Spleen (tissue), 11 donors: ENCODE results near the gene CMIP. TPM values are rescaled to one million over a fixed set of nuclear protein-coding genes. Genes with fewer than 3 reads are reported as not detected.

Experiments used
- DNase-seq: peaks from one replicate; pipeline ENCODE4 v3.0.0-alpha.2; 2020
- H3K27ac ChIP-seq, 8 donors: fragments of 200-600 bp; sonication (generic) in 7 of 8; 1 replicate in 4 of 8; 2 replicates in 4 of 8; pipeline versions ENCODE4 v1.5.0 to v1.8.0; 2016 to 2021; ENCODE audit warnings: inconsistent platforms in 4 of 8, mild to moderate bottlenecking in 4 of 8, moderate library complexity in 1 of 8
- H3K27me3 ChIP-seq, 7 donors: fragments of 200-600 bp; sonication (generic) in 6 of 7; replicated peaks in 1 of 7; 1 replicate in 4 of 7; 2 replicates in 3 of 7; pipeline versions ENCODE4 v1.5.0 to v1.8.0; 2016 to 2021; ENCODE audit warnings: inconsistent platforms in 3 of 7, mild to moderate bottlenecking in 1 of 7
- H3K36me3 ChIP-seq, 6 donors: fragments of 200-600 bp; sonication (generic) in 5 of 6; 1 replicate in 4 of 6; 2 replicates in 2 of 6; pipeline versions ENCODE4 v1.5.0 to v1.8.0; 2016 to 2021; ENCODE audit warnings: inconsistent platforms in 2 of 6
- H3K4me1 ChIP-seq, 6 donors: fragments of 200-600 bp; sonication (generic) in 5 of 6; 1 replicate in 3 of 6; 2 replicates in 3 of 6; pipeline versions ENCODE4 v1.5.0 to v1.8.0; 2016 to 2021; ENCODE audit warnings: inconsistent platforms in 3 of 6
- H3K4me3 ChIP-seq, 8 donors: fragments of 200-600 bp; sonication (generic) in 7 of 8; 1 replicate in 4 of 8; 2 replicates in 4 of 8; pipeline versions ENCODE4 v1.5.0 to v1.8.0; 2016 to 2021; ENCODE audit warnings: inconsistent platforms in 4 of 8, mild to moderate bottlenecking in 4 of 8, moderate library complexity in 2 of 8
- H3K9me3 ChIP-seq, 8 donors: fragments of 200-600 bp; sonication (generic) in 7 of 8; 1 replicate in 4 of 8; 2 replicates in 4 of 8; pipeline versions ENCODE4 v1.5.0 to v1.8.0; 2016 to 2021; ENCODE audit warnings: inconsistent platforms in 4 of 8
- POLR2A ChIP-seq, 3 donors: fragments of 450-650 bp; IDR thresholded peaks; one replicate each; pipeline ENCODE4 v1.5.1; 2017; ENCODE audit warnings: antibody characterized with exemption in 3 of 3, mild to moderate bottlenecking in 1 of 3
- POLR2AphosphoS5 ChIP-seq, 3 donors: sonication (generic); formaldehyde crosslinking; IDR thresholded peaks; one replicate each; pipeline ENCODE4 v1.5.1; 2017; ENCODE audit warnings: antibody characterized with exemption in 3 of 3
- WGBS, 5 donors: extraction: QIAGEN DNeasy Blood & Tissue Kit in 3 of 5; methylation state at CpG; one replicate each; pipeline versions ENCODE4 v1.1.5 to v1.1.7; 2013 to 2018; 5-methylcytosine and 5-hydroxymethylcytosine counted together
- intact Hi-C: fragments of 100-400 bp; cut with DNase I; formaldehyde crosslinking; loops from one replicate; pipeline ENCODE4 v1.15.0; 2023; ENCODE audit warnings: low total_unique reads
- polyA plus RNA-seq, 3 donors: library from polyadenylated mRNA; stranded (reverse); fragments of 200-250 nt; gene quantifications; one replicate each; pipeline ENCODE4 v1.2.1, GENCODE V29; 2013
- total RNA-seq, 7 donors: library from RNA; depleted of rRNA in 3 of 7; stranded (reverse); fragments of >200 nt in 3 of 7; fragmentation: NEBNext Ultra II Directional in 4 of 7; extraction: Animal tissue kit (Norgen Biotek cat#: 25700) in 4 of 7; gene quantifications; one replicate each; pipeline versions ENCODE4 v1.1.0 to v1.2.1, GENCODE V29; 2016 to 2021
- TF ChIP-seq, protein P1 (sequence below), 11 experiments: fragments of 200-600 bp in 7 of 11; fragments of 450-650 bp in 4 of 11; sonication (generic) in 4 of 11; IDR thresholded peaks in 8 of 11; conservative IDR thresholded peaks in 3 of 11; 1 replicate in 7 of 11; 2 replicates in 4 of 11; pipeline versions ENCODE4 v1.4.0 to v1.8.0; 2016 to 2021; ENCODE audit warnings: antibody characterized with exemption in 11 of 11, inconsistent platforms in 4 of 11, mild to moderate bottlenecking in 1 of 11
- donor health status: healthy with polysubstance abuse.
- donor health status: DM: no; HTN: no; CAD: no; lungs with moderate emphysema.
- donor health status: DM: no; HTN: no; CAD: no.
- donor health status: Bipolar disorder and iron deficiency.
- donor health status: healthy.
- donor health status: DM: no; HTN: no; CAD: no.
- donor health status: DM: yes; HTN: yes; CAD: no.

CMIP gene
- total and polyA plus RNA-seq, 10 donors, result 6.0 to 107 (median 63.6) TPM

DNA sequence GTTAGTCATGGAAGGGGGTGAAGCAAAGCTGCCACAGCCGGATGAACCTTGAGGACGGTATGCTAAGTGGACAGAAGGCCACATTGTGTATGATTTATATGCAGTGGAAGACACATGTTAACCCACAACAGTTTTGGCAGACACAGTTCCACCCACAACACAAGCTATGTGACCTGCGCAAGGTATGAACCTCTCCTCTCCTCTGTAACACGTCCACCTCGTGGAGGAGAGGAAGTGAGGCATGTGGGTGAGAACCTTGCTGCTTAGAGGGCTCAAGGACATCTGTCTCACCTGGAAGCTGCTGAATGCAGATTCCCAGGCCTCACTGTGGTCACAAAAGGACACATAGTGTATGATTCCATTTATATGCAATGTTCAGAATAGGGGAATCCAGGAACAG, 198.3 kb downstream of the CMIP start:
- Histone ChIP-seq H3K4me3 (no peak overlapping the region), H3K27ac (no peak overlapping the region), H3K27me3 (no peaks in the 10 kb centered on the region), H3K36me3 (peaks cover 0 to 29% (median 0%) of the 10 kb centered on the region in 6 donors), H3K9me3 (no peaks in the 10 kb centered on the region), H3K4me1 (peaks cover 0 to 65% (median 22%) of the 10 kb centered on the region in 6 donors)
- 53 to 72% (median 61%) methylated on average over 5 of the region's 5 CpGs for WGBS, 5 donors
- TF ChIP-seq POLR2A (IDR thresholded peaks at IDR 0.05) (no peak), POLR2AphosphoS5 (IDR thresholded peaks at IDR 0.05) (no peak)
- TF ChIP-seq, protein P1, sequence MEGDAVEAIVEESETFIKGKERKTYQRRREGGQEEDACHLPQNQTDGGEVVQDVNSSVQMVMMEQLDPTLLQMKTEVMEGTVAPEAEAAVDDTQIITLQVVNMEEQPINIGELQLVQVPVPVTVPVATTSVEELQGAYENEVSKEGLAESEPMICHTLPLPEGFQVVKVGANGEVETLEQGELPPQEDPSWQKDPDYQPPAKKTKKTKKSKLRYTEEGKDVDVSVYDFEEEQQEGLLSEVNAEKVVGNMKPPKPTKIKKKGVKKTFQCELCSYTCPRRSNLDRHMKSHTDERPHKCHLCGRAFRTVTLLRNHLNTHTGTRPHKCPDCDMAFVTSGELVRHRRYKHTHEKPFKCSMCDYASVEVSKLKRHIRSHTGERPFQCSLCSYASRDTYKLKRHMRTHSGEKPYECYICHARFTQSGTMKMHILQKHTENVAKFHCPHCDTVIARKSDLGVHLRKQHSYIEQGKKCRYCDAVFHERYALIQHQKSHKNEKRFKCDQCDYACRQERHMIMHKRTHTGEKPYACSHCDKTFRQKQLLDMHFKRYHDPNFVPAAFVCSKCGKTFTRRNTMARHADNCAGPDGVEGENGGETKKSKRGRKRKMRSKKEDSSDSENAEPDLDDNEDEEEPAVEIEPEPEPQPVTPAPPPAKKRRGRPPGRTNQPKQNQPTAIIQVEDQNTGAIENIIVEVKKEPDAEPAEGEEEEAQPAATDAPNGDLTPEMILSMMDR (IDR thresholded peaks at IDR 0.05 in 8 of 11, conservative IDR thresholded peaks at IDR 0.05 in 3 of 11), result no peak
- no peak for DNase-seq
- intact Hi-C loops, result no loop called here

DNA sequence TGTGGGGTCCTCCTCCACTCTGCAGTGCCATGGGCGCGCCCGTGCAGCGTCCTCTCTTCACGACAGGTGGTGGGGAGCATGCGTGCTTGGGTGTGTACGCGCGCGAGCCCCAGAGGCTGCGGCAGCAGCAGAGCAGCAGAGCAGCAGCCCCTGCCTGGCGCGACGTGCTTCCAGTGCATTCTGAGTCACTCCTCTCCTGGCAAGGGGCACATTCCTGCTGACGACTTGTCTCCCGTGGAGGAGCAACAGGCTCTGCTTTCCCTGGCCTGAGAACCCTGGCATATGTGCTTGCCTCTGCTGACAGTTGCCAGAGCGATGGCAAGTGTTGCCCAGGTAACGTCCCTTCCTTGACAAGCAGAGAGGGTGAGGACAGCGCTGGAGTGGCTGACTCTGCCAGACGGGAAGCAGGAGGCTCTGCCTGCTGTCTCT, 200.7 kb downstream of the CMIP start:
- Histone ChIP-seq H3K27me3 (no peaks in the 10 kb centered on the region), H3K4me1 (peaks cover 0 to 65% (median 21%) of the 10 kb centered on the region in 6 donors), H3K27ac (no peak overlapping the region), H3K9me3 (no peaks in the 10 kb centered on the region), H3K4me3 (no peak overlapping the region), H3K36me3 (peaks cover 0 to 44% (median 0%) of the 10 kb centered on the region in 6 donors)
- intact Hi-C loops, result no loop called here
- WGBS, 5 donors, result 91 to 99% (median 94%) methylated on average over 17 to 20 of the region's 20 CpGs
- DNase-seq, result peak; percentile 54
- peak in 1 of 3 donors; percentile 43 for TF ChIP-seq POLR2AphosphoS5 (IDR thresholded peaks at IDR 0.05)
- TF ChIP-seq, protein P1 (IDR thresholded peaks at IDR 0.05 in 8 of 11, conservative IDR thresholded peaks at IDR 0.05 in 3 of 11), result no peak

DNA sequence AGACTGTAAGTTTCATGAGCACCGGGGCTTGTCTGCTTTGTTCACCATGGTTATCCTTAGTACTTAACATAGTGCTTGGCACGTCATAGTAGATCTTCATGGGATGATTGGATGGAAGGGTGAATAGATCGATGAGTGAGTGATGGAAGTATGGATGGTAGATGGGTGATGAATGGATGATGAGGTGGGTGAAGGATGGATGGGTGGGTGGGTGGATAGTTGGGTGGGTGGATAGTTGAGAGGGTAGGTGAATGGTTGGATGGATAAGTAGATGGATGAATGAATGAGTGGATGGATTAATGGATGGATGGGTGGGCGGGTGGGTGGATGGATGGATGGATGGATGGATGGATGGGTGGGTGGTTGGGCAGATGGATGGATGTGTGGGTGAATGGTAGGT, 201.3 kb downstream of the CMIP start:
- TF ChIP-seq, protein P1 (IDR thresholded peaks at IDR 0.05 in 8 of 11, conservative IDR thresholded peaks at IDR 0.05 in 3 of 11), result no peak
- TF ChIP-seq POLR2A (IDR thresholded peaks at IDR 0.05) (no peak), POLR2AphosphoS5 (IDR thresholded peaks at IDR 0.05) (no peak)
- intact Hi-C loops, result no loop called here
- WGBS, 5 donors, result 92 to 98% (median 96%) methylated on average over 4 of the region's 4 CpGs
- no peaks in the 10 kb centered on the region for H3K27me3 ChIP-seq
- no peak overlapping the region for H3K27ac ChIP-seq
- H3K36me3 ChIP-seq, result peaks cover 0 to 45% (median 0%) of the 10 kb centered on the region in 6 donors
- peaks cover 0 to 68% (median 21%) of the 10 kb centered on the region in 6 donors for H3K4me1 ChIP-seq
- H3K9me3 ChIP-seq, result no peaks in the 10 kb centered on the region
- H3K4me3 ChIP-seq, result no peak overlapping the region
- DNase-seq, result no peak

DNA sequence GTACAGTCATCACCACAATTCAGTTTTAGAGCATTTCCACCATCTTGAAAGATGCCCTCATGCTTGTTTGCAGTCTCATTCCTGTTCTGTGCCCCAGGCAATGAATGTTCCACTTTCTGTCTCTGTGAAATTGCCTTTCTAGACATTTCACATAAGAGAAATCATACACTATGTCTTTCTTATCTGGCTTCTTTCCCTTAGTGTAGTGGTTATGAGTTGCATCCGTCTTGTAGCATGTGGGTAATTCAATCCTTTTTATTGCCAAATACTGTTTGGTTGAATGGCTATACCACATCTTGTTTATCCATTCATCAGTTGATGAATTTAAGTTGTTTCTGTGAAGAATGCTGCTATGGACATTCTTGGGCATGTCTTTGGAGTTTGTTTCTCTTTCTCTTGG, 202.0 kb downstream of the CMIP start:
- Histone ChIP-seq H3K27me3 (no peaks in the 10 kb centered on the region), H3K9me3 (no peaks in the 10 kb centered on the region), H3K4me1 (peaks cover 0 to 64% (median 21%) of the 10 kb centered on the region in 6 donors), H3K27ac (no peak overlapping the region), H3K4me3 (no peak overlapping the region), H3K36me3 (peaks cover 0 to 45% (median 0%) of the 10 kb centered on the region in 6 donors)
- DNase-seq, result no peak
- TF ChIP-seq POLR2AphosphoS5 (IDR thresholded peaks at IDR 0.05) (no peak), POLR2A (IDR thresholded peaks at IDR 0.05) (no peak)
- TF ChIP-seq, protein P1 (IDR thresholded peaks at IDR 0.05 in 8 of 11, conservative IDR thresholded peaks at IDR 0.05 in 3 of 11), result no peak
- WGBS, 5 donors, result 89 to 97% (median 92%) methylated on average over 1 of the region's 1 CpG
- intact Hi-C loops, result no loop called here
